Measurements from ENCODE around the gene HAGH.

DNA sequence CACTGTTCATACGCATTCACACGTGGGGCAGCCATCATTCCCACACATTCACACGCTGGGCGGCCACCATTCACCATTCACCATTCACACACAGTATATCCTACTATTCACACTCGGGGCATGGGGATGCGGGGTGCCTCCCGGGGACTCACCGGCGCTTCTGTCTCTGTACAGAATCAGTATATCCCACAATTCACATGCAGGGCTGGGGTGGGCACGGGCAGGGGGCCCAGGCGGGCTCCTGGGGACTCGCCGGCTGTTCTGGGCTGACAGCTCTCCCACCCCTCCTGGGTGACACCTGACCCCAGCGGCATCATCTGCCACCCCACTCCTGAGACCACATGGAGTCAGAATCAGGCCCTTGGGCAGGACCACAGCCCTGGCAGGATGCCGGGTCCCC is 64.9 kb downstream of the HAGH start:
- TF ChIP-seq, protein P1, sequence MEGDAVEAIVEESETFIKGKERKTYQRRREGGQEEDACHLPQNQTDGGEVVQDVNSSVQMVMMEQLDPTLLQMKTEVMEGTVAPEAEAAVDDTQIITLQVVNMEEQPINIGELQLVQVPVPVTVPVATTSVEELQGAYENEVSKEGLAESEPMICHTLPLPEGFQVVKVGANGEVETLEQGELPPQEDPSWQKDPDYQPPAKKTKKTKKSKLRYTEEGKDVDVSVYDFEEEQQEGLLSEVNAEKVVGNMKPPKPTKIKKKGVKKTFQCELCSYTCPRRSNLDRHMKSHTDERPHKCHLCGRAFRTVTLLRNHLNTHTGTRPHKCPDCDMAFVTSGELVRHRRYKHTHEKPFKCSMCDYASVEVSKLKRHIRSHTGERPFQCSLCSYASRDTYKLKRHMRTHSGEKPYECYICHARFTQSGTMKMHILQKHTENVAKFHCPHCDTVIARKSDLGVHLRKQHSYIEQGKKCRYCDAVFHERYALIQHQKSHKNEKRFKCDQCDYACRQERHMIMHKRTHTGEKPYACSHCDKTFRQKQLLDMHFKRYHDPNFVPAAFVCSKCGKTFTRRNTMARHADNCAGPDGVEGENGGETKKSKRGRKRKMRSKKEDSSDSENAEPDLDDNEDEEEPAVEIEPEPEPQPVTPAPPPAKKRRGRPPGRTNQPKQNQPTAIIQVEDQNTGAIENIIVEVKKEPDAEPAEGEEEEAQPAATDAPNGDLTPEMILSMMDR (IDR thresholded peaks at IDR 0.05; ENCODE audit: poor library complexity, severe bottlenecking), result no peak
- TF ChIP-seq RAD21 (conservative IDR thresholded peaks at IDR 0.05), result no peak
- TF ChIP-seq, protein P2, sequence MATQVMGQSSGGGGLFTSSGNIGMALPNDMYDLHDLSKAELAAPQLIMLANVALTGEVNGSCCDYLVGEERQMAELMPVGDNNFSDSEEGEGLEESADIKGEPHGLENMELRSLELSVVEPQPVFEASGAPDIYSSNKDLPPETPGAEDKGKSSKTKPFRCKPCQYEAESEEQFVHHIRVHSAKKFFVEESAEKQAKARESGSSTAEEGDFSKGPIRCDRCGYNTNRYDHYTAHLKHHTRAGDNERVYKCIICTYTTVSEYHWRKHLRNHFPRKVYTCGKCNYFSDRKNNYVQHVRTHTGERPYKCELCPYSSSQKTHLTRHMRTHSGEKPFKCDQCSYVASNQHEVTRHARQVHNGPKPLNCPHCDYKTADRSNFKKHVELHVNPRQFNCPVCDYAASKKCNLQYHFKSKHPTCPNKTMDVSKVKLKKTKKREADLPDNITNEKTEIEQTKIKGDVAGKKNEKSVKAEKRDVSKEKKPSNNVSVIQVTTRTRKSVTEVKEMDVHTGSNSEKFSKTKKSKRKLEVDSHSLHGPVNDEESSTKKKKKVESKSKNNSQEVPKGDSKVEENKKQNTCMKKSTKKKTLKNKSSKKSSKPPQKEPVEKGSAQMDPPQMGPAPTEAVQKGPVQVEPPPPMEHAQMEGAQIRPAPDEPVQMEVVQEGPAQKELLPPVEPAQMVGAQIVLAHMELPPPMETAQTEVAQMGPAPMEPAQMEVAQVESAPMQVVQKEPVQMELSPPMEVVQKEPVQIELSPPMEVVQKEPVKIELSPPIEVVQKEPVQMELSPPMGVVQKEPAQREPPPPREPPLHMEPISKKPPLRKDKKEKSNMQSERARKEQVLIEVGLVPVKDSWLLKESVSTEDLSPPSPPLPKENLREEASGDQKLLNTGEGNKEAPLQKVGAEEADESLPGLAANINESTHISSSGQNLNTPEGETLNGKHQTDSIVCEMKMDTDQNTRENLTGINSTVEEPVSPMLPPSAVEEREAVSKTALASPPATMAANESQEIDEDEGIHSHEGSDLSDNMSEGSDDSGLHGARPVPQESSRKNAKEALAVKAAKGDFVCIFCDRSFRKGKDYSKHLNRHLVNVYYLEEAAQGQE (IDR thresholded peaks at IDR 0.05; ENCODE audit: borderline replicate concordance), result no peak
- TF ChIP-seq TAF1 (IDR thresholded peaks at IDR 0.05; ENCODE audit: low read depth), result no peak

Data from neural cell (in vitro differentiated cells).